Measurements from ENCODE around the gene SRSF3.
"Not testable (repeated sequence)": the region's sequence is repeated elsewhere in the genome, so short reads cannot be mapped to it uniquely, and the experiment has no call there.

Gene SRSF3

DNA sequence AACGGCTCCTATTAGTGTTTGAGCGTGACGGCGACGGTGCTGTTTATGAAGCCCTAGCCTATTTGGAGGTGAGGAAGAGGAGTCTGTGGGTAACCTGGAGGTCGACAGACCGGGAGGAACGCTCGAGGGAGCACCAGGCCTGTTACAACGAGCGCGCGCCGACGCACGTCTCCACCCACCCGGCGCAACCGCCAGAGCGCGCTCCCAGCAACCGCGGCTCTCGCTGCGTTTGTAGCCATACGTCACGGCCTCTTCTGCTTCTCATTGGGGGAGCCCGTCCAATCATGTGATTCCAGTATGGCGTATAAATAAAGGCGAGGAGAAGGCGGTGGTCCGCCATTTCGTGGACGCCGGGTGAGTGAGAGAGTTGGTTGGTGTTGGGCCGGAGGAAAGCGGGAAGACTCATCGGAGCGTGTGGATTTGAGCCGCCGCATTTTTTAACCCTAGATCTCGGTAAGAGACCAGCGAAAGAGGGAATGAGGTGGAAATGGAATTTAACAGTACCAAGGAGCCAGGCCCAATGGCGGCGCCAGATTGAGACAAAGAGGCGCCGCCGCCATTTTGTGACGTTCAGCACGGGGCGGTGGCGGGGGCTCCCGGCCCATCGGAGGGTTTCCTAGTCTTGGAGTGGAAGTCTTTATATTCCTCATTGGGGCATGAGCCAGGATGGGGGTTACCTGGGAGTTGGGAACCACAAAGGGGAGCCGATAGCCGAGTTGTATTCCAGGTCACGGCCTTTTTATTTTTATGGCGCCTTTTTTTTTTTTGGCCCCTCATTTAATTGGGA, at the start of gene SRSF3:
TSS of gene SRSF3 (plus strand) at position 334 of the 787 bp plus-strand sequence. CDS start 2,401 bp downstream, outside the sequence.
- peak; percentile 91 for DNase-seq

- no peak for DNase-seq
Observed at GRCh38 chr6:36545767-36546307, 48.3 kb upstream of the SRSF3 start.

GRCh38 chr6:36546308-36546919, 47.7 kb upstream of the SRSF3 start:
- no peak for DNase-seq

DNA sequence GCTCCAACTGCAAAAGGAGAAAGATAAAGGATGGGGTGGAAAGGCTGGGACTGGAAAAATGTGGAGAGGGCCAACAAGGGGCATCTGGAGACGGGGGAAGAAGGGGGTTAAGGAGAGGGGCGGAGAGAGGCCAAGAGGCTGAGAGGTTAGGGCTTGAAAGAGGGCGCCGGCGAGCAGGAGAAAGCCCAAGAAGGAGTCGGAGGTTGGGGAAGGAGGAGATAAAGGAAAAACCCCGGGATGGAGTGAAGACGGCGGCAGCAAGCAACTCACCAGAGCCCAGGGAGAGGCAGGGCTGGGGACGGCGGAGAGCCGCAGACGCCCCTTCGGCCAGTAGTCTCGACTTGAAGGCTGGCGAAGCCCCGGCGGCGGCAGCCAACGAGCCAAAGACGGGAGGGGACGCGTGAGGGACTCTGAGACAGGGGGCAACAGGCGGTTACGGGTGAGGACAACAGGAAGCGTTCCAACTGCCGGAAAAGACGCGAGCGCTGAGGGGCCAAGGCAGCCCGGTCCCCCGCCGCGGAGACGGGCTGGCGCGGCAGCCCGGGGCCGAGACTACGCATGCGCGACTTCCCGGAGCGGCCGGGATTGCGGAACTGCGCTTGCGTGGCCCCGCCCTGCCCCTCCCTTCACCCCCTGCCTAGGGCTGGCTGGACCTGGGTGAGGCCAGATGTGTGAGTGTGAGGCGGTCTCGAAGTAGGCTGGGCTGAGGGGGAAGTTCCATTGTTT, 47.1 kb upstream of the SRSF3 start, which contains the start of gene STK38:
TSS of gene STK38 (minus strand) at position 560 of the 726 bp plus-strand sequence. CDS start 7,277 bp downstream, outside the sequence.
- DNase-seq = peak; percentile 53

DNA sequence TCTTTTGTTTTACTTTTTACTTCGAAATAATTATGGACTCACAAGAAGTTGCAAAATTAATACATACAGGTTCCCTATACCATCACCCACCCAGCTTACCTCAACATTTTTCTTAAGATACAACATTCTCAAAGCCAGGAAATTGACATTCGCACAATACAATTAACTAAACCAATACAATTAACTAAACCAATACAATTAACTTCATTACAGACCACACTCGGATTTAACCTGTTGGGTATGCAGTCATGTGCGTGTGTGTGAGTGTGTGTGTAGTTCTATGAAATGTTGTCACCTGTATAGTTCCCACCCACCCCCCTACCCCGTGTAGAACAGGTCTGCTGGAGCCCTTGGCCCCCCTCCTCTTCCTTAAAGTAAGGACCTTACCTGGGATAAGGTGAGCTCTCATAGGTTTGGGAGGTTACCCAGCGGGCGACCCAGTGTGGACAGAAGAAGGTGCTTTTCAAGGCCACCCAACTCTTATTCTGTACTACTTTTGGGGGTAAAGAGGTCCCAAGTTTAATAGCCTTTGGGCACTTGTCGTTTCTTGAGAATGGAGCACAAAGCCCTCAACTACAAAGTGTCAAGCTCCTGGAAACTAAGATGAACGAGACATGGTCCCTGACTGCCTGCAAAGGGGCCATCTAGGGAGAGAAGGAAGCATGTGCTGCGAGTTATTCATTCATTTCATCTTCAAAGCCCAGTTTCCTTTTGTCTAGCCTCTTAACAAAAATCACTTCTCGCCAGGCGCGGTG, 46.3 kb upstream of the SRSF3 start:
- DNase-seq = no peak

DNA sequence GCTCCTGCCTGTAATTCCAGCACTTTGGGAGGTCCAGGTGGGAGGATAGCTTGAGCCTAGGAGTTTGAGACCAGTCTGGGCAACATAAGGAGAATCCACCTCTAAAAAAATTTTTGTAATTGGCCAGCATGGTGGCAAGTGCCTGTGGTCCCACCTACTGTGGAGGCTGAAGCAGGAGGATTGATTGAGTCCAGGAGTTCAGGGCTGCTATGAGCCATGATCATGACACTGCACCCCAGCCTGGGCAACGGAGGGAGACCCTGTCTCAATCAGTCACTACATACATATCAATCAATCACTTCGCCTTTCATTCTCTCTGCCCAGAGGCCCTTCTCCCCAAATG, 45.8 kb upstream of the SRSF3 start:
- no peak for DNase-seq

DNA sequence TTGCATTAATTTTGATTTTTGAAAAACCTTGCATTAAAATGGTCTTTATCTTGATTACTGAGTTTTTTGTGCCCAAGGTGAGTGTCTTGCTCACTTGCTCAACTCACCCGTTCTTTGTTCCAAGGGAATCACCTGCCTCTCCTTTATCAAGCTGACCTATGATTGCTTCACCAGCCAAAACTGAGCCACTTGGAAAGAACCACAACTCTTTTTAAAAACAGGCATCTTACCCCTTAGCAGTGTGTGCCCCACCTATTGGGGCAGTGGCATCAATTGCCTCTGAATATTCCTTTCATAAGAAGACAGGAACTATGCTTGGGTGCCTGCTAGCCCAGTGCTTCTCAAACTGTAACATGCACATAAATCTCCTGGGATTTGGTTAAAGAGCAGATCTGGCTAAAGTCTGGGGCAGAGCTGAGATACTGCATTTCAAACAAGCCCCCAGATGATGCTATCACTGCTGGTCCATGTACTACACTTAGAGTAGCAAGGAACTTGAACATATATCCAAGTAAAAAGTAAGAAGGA, 43.6 kb upstream of the SRSF3 start:
- no peak for DNase-seq

- no peak for DNase-seq
Observed at GRCh38 chr6:36555750-36556252, 38.4 kb upstream of the SRSF3 start.

GRCh38 chr6:36556281-36556680, 37.9 kb upstream of the SRSF3 start:
- no peak for DNase-seq

- DNase-seq = no peak
Observed at GRCh38 chr6:36559011-36559793, 35.0 kb upstream of the SRSF3 start.

GRCh38 chr6:36560822-36561221, 33.3 kb upstream of the SRSF3 start:
- no peak for DNase-seq

- DNase-seq = no peak
Observed at GRCh38 chr6:36563237-36563927, 30.8 kb upstream of the SRSF3 start.

GRCh38 chr6:36563928-36564284, 30.3 kb upstream of the SRSF3 start:
- no peak for DNase-seq

GRCh38 chr6:36566418-36566905, 27.7 kb upstream of the SRSF3 start:
- no peak for DNase-seq

- DNase-seq = no peak
Observed at GRCh38 chr6:36570264-36570663, 23.9 kb upstream of the SRSF3 start.

DNA sequence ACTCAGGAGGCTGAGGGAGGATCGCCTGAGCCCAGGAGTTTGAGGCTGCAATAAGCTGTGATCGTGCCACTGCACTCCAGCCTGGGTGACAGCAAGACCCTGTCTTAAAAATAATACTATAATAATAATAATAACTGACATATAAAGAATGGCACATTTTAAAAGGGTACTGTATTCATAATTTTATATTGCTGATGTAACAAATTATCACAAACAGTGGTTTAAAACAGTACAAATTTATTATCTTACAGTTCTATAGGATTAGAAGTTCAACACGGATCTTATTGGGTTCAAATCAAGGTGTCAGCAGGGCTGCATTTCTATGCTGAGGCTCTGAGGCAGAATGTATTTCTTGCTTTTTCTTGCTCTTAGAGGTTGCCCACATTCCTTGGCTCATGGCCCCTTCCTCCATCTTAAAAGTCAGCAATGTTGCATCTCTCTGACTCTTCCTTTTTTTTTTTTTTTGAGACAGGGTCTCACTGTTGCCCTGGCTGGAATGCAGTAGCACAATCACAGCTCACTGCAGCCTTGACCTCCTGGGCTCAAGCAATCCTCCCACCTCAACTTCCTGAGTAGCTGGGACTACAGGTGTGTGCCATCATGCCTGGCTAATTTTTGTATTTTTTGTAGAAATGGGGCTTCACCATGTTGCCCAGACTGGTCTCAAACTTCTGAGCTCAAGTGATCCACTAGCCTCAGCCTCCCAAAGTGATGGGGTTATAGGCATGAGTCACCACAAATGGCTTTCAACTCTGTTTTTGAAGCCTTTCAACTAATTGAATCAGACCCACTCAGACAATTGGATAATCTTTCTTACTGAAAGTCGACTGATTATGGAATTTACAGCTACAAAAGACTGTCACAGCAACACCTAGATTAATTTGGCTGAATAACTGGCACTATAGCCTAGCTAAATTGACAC, 22.8 kb upstream of the SRSF3 start:
- DNase-seq = no peak

DNA sequence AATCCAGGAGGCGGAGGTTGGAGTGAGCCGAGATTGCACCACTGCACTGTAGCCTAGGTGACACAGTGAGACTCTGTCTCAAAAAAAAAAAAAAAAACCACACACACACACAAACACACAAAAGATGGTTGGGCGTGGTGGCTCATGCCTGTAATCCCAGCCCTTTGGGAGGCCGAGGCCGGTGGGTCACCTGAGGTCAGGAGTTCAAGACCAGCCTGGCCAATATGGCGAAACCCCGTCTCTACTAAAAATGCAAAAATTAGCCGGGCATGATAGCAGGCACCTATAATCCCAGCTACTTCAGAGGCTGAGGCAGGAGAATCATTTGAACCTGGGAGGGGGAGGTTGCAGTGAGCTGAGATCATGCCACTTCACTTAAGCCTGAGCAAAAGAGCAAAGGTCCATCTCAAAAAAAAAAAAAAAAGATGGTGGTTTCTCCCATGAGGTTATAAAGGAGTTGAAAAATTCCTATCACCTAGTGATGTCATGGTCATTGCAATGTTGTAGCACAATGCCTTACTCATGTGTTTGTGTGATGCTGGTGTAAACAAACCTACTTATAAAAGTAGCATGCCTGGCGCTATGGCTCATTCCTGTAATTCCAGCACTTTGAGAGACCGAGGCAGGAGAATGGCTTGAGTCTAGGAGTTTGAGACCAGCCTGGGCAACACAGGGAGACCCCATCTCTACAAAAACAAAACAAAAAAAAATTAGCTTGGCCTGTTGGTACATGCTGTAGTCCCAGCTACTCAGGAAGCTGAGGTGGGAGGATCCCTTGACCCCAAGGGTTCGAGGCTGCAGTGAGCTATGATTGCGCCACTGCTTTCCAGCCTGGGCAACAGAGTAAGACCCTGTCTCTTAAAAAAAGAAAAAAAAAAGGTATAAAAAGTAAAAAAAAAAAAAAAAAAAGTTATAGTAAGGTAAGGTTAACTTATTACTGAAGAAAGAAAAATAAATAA, 21.5 kb upstream of the SRSF3 start:
- not testable (repeated sequence) for DNase-seq

DNA sequence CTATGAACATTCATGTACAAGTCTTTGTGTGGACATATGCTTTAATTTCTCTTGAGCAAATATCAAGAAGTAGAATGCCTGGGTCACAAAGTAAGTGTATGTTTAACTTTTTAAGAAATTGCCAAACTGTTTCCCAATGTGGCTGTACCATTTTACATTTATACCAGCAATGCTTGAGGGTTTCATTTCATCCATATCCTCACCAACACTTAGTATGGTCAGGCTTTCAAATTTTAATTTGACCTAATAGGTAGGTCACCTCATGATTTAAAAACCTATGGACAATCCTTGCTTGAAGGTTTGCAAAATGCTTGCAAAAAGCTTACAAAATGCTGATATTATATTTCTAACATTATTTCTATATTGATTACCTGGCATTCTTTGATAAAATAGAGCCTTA, 19.5 kb upstream of the SRSF3 start:
- no peak for DNase-seq

All from NCI-H524 treated with DMSO at 0.1 percent for 48 hours (cell line).